Immature natural killer cell (primary cell): ENCODE measurements around the gene SNX5. TPM values are rescaled to one million over a fixed set of nuclear protein-coding genes. Genes with fewer than 3 reads are reported as not detected.
A peak's percentile ranks its signal among the peaks of the same experiment; 100 is the strongest.

Experiments used
- DNase-seq, 3 donors: peaks; one replicate each; pipeline ENCODE4 v3.0.0; 2022; ENCODE audit warnings: mixed read lengths in 1 of 3
- H3K27ac Mint-ChIP-seq, 6 donors: one replicate each; pipeline ENCODE4 v1.8.0; 2020; ENCODE audit warnings: mixed read lengths in 6 of 6, mild to moderate bottlenecking in 5 of 6, inconsistent platforms in 4 of 6, moderate library complexity in 3 of 6
- H3K27me3 Mint-ChIP-seq, 3 donors: one replicate each; pipeline ENCODE4 v1.8.0; 2020 to 2021; ENCODE audit warnings: low read depth in 3 of 3, mild to moderate bottlenecking in 3 of 3, mixed read lengths in 3 of 3, moderate library complexity in 3 of 3, inconsistent platforms in 1 of 3
- H3K36me3 Mint-ChIP-seq, 3 donors: one replicate each; pipeline ENCODE4 v1.8.0; 2020; ENCODE audit warnings: mixed read lengths in 3 of 3, inconsistent platforms in 2 of 3, mild to moderate bottlenecking in 2 of 3
- H3K4me1 Mint-ChIP-seq, 2 donors: one replicate each; pipeline ENCODE4 v1.8.0; 2020; ENCODE audit warnings: inconsistent platforms in 2 of 2, mild to moderate bottlenecking in 2 of 2, mixed read lengths in 2 of 2, moderate library complexity in 1 of 2
- H3K4me3 Mint-ChIP-seq, 5 donors: one replicate each; pipeline ENCODE4 v1.8.0; 2020; ENCODE audit warnings: mild to moderate bottlenecking in 5 of 5, mixed read lengths in 5 of 5, inconsistent platforms in 3 of 5, moderate library complexity in 3 of 5
- H3K9me3 Mint-ChIP-seq, 6 donors: one replicate each; pipeline ENCODE4 v1.8.0; 2020; ENCODE audit warnings: mild to moderate bottlenecking in 6 of 6, mixed read lengths in 6 of 6, inconsistent platforms in 4 of 6, moderate library complexity in 3 of 6
- polyA plus RNA-seq, 3 donors: library from polyadenylated mRNA; unstranded; fragments of 300-500 nt; fragmentation: Illumina TruSeq; gene quantifications; one replicate each; pipeline ENCODE4 v1.2.3, GENCODE V29; 2021

The SNX5 gene
- polyA plus RNA-seq, 3 donors from 2014 or later = 63.2 to 103 (median 70.6) TPM

DNA sequence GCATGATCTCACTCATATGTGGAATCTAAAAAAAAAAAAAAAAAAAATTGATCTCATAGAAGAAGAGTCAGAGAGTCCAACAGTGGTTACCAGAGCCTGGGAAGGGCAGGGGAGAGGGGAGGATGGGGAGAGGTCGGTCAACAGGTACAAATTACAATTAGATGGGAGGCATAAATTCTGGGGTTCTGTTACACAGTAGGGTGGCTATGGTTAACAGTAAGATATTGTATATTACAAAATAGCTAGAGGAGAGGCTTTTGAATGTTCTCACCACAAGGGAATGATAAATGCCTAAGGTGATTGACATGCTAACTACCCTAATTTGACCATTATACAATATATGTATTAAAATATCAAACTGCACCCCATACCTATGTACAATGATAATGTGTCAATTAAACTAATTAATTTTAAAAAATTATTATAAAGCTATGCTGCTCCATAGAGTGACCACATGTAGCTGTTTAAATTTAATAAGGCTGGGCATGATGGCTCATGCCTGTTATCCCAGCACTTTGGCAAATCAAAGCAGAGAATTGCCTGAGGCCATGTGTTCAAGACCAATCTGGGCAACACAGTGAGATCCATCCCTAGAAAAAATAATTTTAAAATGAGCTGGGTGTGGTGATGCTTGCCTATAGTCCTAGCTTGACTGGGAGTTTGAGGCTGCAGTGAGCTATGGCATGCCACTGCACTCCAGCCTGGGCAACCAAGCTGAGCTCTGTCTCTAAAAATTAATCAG, 70.9 kb downstream of the SNX5 start:
- Mint-ChIP-seq H3K27me3 (peaks cover 8 to 12% (median 11%) of the 10 kb centered on the region in 3 donors), H3K4me3 (no peak overlapping the region), H3K27ac (no peak overlapping the region), H3K36me3 (peaks cover 0 to 3% (median 0%) of the 10 kb centered on the region in 3 donors), H3K4me1 (peaks cover 14 to 24% of the 10 kb centered on the region in 2 donors), H3K9me3 (no peaks in the 10 kb centered on the region)
- no peak for DNase-seq

DNA sequence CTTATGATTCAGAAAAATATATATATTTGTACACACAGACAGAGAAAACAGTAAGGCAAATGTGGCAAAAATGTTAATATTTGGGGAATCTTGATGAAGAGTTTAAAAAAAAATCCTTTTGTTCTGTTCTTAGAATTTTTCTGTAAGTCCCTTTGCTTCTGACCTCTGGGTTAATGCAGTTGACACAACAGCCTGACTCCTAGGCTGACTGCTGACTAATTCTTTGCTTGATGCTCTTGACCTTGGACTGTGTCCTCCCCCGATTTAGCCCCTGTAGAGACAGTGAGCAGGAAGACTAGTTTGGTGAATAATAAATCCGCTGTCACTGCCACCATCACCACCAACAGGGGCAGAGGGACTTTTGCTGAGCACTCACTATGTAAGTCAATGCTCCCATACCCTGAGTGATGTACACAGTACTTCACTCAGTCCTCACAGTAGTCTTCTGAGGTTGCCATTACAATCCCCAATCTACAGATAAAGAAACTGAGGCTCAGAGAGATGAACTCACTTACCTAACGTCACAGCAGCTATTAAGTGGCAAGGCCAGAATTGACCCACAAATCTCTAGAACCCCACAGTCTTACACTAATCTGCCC, 71.7 kb downstream of the SNX5 start:
- Mint-ChIP-seq H3K4me1 (peaks cover 14 to 19% of the 10 kb centered on the region in 2 donors), H3K27me3 (peaks cover 8 to 12% (median 11%) of the 10 kb centered on the region in 3 donors), H3K9me3 (no peaks in the 10 kb centered on the region), H3K4me3 (no peak overlapping the region), H3K27ac (no peak overlapping the region), H3K36me3 (peaks cover 0 to 3% (median 0%) of the 10 kb centered on the region in 3 donors)
- no peak for DNase-seq

DNA sequence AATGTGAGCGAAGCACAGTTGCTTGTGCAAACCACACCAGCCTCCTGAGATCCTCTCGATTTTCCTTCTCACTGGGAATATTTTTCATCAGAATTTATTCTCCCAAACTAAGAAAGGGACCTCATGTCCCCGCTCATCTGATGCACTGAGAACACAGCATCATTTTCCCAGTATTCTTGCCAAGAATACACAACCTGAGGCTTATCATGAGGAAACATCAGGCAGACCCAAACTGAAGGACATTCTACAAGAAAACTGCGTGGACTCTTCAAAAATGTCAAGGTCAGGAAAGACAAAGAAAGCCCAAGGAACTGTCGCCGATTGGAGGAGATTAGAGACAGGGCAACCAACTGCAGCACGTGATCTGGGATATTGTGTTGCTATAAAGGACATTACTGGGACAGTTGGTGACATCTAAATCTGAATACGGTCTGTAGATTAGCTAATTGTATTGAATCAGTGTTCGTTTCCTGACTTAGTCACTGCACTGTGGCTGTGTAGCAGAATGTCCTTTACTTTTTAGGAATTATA, 72.3 kb downstream of the SNX5 start:
- DNase-seq = no peak
- H3K9me3 Mint-ChIP-seq = no peaks in the 10 kb centered on the region
- peak overlapping the region in 2 of 5 donors; percentile 33 to 59 for H3K4me3 Mint-ChIP-seq
- H3K4me1 Mint-ChIP-seq = peaks cover 14 to 19% of the 10 kb centered on the region in 2 donors
- H3K27ac Mint-ChIP-seq = no peak overlapping the region
- peaks cover 0 to 3% (median 0%) of the 10 kb centered on the region in 3 donors for H3K36me3 Mint-ChIP-seq
- H3K27me3 Mint-ChIP-seq = peaks cover 8 to 12% (median 11%) of the 10 kb centered on the region in 3 donors

DNA sequence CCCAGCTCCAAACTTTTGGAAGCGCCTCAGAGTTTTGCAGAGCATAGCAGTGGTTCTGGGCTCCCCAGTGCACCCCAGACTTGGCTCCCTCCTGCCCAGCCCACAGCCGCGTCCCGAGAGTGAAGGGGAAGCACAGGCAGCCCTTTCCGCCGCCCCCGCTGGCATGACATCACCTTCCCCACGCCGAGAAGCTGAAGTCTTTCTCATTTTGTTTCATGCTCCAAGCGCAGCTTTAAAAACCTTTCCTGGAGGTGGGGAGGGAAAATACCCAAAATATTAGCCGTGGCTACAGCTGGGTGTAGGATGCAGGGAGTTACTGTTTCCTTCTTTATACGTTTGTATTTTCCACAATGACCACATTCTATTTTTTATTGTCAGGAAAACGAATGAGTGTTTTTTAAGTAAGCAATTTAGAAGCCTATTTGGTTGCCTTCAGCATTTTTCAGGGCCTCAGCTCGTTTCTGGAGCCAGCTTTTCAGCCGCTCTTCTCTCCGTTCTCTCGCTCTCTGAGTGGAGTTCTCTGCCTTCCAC, 72.9 kb downstream of the SNX5 start:
- H3K27ac Mint-ChIP-seq = peak overlapping the region in 1 of 6 donors; percentile 15
- DNase-seq = peak in 1 of 3 donors; percentile 9
- H3K27me3 Mint-ChIP-seq = peaks cover 8 to 12% (median 11%) of the 10 kb centered on the region in 3 donors
- peaks cover 0 to 3% (median 0%) of the 10 kb centered on the region in 3 donors for H3K36me3 Mint-ChIP-seq
- H3K4me3 Mint-ChIP-seq = peak overlapping the region in 4 of 5 donors; percentile 50 to 67 (median 62)
- peaks cover 14 to 19% of the 10 kb centered on the region in 2 donors for H3K4me1 Mint-ChIP-seq
- no peaks in the 10 kb centered on the region for H3K9me3 Mint-ChIP-seq

DNA sequence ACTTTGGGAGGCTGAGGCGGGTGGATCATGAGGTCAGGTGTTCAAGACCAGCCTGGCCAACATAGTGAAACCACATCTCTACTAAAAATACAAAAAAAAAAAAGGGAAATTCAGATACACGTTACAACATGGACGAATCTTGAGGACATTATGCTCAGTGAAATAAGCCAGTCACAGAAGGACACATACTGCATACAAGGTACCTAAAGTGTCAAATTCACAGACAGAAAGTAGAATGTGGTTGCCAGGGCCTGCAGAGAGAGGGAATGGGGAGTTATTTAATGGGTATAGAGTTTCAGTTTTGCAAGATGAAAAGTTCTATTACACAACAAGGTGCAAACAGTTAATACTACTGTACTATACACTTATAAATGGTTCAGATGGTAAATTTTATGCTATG, 75.1 kb downstream of the SNX5 start:
- Mint-ChIP-seq H3K36me3 (peaks cover 0 to 7% (median 0%) of the 10 kb centered on the region in 3 donors), H3K4me3 (no peak overlapping the region), H3K27ac (no peak overlapping the region), H3K4me1 (peaks cover 13 to 15% of the 10 kb centered on the region in 2 donors), H3K27me3 (peaks cover 5 to 16% (median 8%) of the 10 kb centered on the region in 3 donors), H3K9me3 (peaks cover 0 to 2% (median 0%) of the 10 kb centered on the region in 6 donors)
- no peak for DNase-seq

DNA sequence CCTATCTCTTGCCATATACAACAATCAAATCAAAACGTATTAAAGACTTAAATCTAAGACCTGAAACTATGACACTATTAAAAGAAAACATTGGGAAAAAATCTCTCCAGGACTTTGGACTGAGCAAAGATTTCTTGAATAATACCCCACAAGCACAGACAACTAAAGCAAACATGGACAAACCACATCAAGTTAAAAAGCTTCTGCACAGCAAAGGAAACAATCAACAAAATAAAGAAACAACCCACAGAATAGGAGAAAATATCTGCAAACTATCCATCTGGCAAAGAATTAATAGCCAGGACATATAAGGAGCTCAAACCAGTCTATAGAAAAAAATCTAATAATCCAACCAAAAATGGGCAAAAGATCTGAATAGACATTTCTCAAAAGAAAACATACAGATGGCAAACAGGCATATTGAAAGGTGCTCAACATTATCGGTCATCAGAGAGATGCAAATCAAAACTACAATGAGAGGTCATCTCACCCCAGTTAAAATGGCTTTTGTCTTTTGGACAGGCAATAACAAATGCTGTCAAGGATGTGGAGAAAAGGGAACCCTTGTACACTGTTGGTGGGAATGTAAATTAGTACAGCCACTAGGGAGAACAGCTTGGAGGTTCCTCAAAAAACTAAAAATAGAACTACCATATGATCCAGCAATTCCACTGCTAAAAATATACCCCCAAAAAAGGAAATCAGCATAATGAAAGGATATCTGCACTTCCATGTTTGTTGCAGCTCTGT, 76.2 kb downstream of the SNX5 start:
- no peak for DNase-seq
- peaks cover 4 to 16% (median 8%) of the 10 kb centered on the region in 3 donors for H3K27me3 Mint-ChIP-seq
- no peak overlapping the region for H3K27ac Mint-ChIP-seq
- peaks cover 19 to 20% of the 10 kb centered on the region in 2 donors for H3K4me1 Mint-ChIP-seq
- H3K36me3 Mint-ChIP-seq = peaks cover 0 to 7% (median 0%) of the 10 kb centered on the region in 3 donors
- no peak overlapping the region for H3K4me3 Mint-ChIP-seq
- H3K9me3 Mint-ChIP-seq = peaks cover 0 to 2% (median 0%) of the 10 kb centered on the region in 6 donors

Other genes starting within 250 kb of the SNX5 start
- gene MGME1, start 224 bp upstream of the SNX5 start, polyA plus RNA-seq = 10 to 100 TPM in 2 of 3 donors, 1 to 10 TPM in 1; 2.9 to 19.9 (median 19.2) TPM
- not detected for gene OVOL2, start 89.1 kb upstream of the SNX5 start, polyA plus RNA-seq
- 10 to 100 TPM in 2 of 3 donors, 1 to 10 TPM in 1; 7.0 to 20.6 (median 10.5) TPM for gene KAT14, start 169.1 kb upstream of the SNX5 start, polyA plus RNA-seq
- 10 to 100 TPM; 22.8 to 42.4 (median 24.9) TPM for gene PET117, start 169.1 kb upstream of the SNX5 start, polyA plus RNA-seq